ENCODE results near the gene LIPG.

- TF ChIP-seq CTCF (optimal IDR thresholded peaks at IDR 0.05 in 1 of 3, IDR thresholded peaks at IDR 0.05 in 1 of 3, conservative IDR thresholded peaks at IDR 0.05 in 1 of 3; ENCODE audit: extremely low read depth in 1 of 3, insufficient read depth in 2 of 3, low read length in 3 of 3), result no peak
- no peak for TF ChIP-seq EZH2 (IDR thresholded peaks at IDR 0.05; ENCODE audit: low read length)
Measured at GRCh38 chr18:49563701-49564517, 2.1 kb downstream of the LIPG start.

Measured in keratinocyte (primary cell).